PFSK-1 (cell line): Measurements from ENCODE around the gene SINHCAF.

Experiments
- FOXP2 ChIP-seq: optimal IDR thresholded peaks from 2 replicates; pipeline ENCODE3; 2011; ENCODE audit warnings: borderline replicate concordance, control low read depth, inconsistent platforms; ENCODE audit not compliant: insufficient read depth; ENCODE audit errors: extremely low read length, extremely low read depth
- POLR2AphosphoS5 ChIP-seq: IDR thresholded peaks from 2 replicates; pipeline ENCODE4 v1.6.1; 2012; ENCODE audit warnings: low read depth, mild to moderate bottlenecking, control low read depth, low read length, moderate library complexity
- SIN3A ChIP-seq: IDR thresholded peaks from 2 replicates; pipeline ENCODE4 v1.6.1; 2012; ENCODE audit warnings: mild to moderate bottlenecking, low read length, moderate library complexity, borderline replicate concordance; ENCODE audit not compliant: insufficient read depth
- TAF1 ChIP-seq: IDR thresholded peaks from 2 replicates; pipeline ENCODE4 v1.6.1; 2012; ENCODE audit warnings: low read length, control low read depth, borderline replicate concordance; ENCODE audit not compliant: insufficient read depth
- TF ChIP-seq, protein P1 (sequence below), 2 experiments: IDR thresholded peaks; 2 replicates each; pipeline versions ENCODE4 v1.6.1 to v1.8.0; 2011 to 2012; ENCODE audit warnings: low read depth in 2 of 2, low read length in 2 of 2, control low read depth in 1 of 2, inconsistent platforms in 1 of 2, mild to moderate bottlenecking in 1 of 2, moderate library complexity in 1 of 2; ENCODE audit not compliant: insufficient read depth in 1 of 2

Gene SINHCAF

DNA sequence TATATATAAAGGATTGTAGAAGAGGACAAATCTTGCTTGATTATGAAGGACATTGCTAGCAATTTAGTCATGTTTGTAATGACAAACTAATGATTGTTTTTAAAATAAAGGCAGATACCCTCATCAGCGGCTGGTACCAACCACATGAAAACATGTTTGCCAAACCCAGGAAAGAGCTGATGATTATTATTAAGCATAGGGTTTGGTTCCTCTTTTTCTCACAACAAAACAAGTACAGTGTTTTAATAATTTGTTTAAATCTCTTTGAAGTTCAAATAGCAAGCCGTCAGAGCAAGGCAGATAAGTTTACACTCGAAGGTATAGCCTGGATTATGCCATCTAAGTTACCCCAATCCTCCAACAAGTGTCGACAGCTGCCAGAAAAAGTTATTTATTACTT lies 5.3 kb upstream of the SINHCAF start:
- no peak for TF ChIP-seq SIN3A
- TF ChIP-seq TAF1 = no peak
- no peak for TF ChIP-seq POLR2AphosphoS5
- no peak for TF ChIP-seq FOXP2
- TF ChIP-seq, protein P1, sequence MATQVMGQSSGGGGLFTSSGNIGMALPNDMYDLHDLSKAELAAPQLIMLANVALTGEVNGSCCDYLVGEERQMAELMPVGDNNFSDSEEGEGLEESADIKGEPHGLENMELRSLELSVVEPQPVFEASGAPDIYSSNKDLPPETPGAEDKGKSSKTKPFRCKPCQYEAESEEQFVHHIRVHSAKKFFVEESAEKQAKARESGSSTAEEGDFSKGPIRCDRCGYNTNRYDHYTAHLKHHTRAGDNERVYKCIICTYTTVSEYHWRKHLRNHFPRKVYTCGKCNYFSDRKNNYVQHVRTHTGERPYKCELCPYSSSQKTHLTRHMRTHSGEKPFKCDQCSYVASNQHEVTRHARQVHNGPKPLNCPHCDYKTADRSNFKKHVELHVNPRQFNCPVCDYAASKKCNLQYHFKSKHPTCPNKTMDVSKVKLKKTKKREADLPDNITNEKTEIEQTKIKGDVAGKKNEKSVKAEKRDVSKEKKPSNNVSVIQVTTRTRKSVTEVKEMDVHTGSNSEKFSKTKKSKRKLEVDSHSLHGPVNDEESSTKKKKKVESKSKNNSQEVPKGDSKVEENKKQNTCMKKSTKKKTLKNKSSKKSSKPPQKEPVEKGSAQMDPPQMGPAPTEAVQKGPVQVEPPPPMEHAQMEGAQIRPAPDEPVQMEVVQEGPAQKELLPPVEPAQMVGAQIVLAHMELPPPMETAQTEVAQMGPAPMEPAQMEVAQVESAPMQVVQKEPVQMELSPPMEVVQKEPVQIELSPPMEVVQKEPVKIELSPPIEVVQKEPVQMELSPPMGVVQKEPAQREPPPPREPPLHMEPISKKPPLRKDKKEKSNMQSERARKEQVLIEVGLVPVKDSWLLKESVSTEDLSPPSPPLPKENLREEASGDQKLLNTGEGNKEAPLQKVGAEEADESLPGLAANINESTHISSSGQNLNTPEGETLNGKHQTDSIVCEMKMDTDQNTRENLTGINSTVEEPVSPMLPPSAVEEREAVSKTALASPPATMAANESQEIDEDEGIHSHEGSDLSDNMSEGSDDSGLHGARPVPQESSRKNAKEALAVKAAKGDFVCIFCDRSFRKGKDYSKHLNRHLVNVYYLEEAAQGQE (IDR thresholded peaks at IDR 0.05; ENCODE audit: insufficient read depth in 1 of 2, low read depth in 2 of 2, low read length in 2 of 2) = no peak

DNA sequence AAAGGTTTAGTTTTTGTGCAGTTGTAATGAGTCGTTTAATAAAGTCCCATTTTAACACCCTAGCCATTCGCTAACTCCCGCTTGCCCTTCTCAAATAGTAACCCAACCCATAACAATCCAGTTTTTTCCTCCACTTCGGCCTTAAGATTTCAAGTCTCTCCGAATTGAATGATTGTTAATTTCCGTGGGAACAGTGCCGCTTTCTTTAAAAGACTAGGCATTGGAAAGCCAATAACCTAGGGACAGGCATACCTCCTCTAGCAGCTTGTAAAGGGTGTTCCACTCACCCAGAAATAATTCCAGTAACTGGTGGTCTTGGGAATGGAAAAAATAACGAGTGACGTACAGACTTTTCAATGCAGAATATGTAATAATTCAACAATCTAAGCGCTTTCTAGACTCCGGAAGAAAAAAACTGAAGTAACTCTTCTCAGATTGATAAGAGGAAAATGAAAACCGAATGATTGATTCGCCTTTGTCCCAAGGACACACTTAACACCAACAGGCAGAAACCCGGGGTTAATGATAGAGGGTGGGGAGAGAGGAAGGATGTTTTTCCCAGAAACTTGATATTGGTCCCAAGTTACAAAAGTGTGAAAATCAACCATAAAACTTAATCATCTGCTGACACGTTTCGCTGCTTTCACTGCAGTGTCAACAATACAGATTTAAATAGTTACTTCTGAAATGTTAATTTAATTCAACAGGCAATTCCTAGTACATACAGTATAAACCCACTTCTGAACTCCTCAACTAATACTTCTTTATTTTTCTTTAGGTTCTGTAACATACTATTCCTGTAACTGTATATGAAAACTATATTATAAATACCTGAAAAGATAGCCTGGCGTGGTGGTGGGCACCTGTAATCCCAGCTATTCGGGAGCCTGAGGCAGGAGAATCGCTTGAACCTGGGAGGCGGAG lies 1.0 kb upstream of the SINHCAF start:
- no peak for TF ChIP-seq FOXP2
- no peak for TF ChIP-seq SIN3A
- TF ChIP-seq POLR2AphosphoS5 = no peak
- TF ChIP-seq, protein P1 (IDR thresholded peaks at IDR 0.05; ENCODE audit: insufficient read depth in 1 of 2, low read depth in 2 of 2, low read length in 2 of 2) = no peak
- no peak for TF ChIP-seq TAF1

DNA sequence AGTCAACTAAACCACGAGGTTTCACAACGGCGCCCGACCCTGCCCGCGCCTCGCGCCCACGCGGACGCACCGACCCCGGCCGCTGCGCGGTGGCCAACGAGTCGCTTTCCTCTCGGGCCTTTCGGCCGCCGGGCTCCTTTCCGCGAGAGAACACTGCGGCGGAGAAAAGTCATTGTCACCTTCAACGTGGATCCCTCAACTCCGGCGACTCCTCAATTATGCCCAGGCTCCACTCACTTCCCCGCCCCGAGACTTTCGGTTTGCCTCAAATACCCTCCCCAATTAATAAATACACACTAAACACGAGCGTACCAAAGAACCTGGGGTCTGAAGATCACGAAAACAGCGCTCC lies 450 bp downstream of the SINHCAF start:
- no peak for TF ChIP-seq TAF1
- TF ChIP-seq FOXP2 = no peak
- no peak for TF ChIP-seq POLR2AphosphoS5
- TF ChIP-seq, protein P1 (IDR thresholded peaks at IDR 0.05; ENCODE audit: insufficient read depth in 1 of 2, low read depth in 2 of 2, low read length in 2 of 2) = no peak
- no peak for TF ChIP-seq SIN3A

DNA sequence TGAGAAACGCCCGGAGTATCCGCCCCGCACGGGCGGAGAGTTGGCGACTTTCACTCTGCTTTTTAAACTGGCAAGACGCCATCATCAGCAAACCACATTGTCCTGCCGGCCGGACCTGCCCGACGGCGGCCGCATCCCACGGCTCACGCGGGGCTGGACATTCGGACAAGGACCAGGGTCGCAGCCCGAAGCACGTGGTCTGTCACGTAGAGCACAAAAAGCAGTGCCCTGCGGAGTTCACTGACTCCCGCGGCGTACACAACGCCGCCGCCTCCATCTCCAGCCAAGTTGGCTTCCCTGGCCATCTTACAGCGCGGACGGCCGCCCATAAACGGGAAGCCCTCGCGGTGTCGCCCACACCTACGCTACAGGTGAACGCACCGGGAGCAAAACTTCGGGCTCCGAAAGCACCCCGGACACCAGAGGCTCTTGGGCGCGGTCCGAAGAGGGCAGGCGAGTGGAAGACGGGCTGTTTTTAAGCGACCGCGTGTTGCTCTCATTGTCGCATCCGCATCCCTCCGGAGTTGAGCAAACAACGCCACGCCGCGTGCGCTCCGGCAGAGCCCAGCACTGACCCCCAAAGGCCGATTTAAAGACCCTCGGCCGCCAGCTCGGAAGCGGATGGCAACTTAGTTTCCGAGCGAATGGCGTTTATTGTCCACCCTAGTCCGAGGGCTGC lies 966 bp downstream of the SINHCAF start:
- TF ChIP-seq, protein P1 (IDR thresholded peaks at IDR 0.05; ENCODE audit: insufficient read depth in 1 of 2, low read depth in 2 of 2, low read length in 2 of 2) = no peak
- TF ChIP-seq POLR2AphosphoS5 (peak; percentile 14; the same call in 1 of the 2 replicates), FOXP2 (peak; percentile 10)
